NCI-H82 treated with DMSO at 0.1 percent for 48 hours (cell line): Measurements from ENCODE around the gene PSMG3.

ENCODE experiments used
- DNase-seq: peaks from one replicate; lab custom pipeline; 2025; ENCODE audit not compliant: unreplicated experiment; lab: John Stamatoyannopoulos, UW

Gene PSMG3, protein sequence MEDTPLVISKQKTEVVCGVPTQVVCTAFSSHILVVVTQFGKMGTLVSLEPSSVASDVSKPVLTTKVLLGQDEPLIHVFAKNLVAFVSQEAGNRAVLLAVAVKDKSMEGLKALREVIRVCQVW

DNA sequence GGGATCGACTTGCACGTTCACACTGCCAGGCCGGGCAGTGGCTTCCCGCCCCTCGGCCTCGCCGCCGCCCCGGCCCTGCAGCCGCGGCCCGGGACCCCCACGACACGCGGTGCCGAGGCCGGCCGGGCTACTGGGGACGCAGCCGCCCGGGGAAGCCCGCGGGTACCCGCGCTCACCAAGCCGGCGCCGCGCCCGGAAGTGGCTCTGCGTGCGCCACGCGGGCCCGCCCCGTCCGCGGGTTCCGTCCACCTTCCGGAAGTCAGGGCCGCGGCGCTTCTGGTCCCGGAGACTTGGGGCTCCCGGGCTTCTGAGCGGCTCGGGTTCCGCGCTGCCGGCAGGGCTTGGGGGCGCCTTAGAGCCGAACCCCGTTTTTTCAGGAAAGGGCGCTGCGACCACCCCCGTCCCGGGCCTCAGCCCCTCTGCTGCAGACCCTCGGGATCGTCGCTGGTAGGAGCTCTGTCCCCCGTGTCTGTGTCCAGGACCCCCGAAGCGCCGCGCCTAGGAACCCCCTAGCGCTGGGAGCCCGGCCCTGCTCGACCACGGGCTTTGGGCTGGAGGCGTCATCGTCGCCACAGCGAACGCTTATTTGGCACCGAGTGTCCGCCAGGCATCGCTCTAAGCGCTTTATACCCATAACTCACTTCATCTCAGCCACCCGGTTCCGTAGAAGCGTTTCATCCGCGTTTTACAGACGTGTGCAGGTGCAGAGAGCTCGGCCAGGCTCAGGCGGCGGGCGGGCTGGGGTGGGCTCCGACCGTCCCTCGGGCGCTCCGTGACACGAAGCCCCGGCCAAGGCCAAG is at the start of gene PSMG3:
TSS of gene PSMG3 (minus strand) at position 200 of the 800 bp plus-strand sequence. CDS start 693 bp downstream, outside the sequence.
- peak; percentile 23 for DNase-seq

DNA sequence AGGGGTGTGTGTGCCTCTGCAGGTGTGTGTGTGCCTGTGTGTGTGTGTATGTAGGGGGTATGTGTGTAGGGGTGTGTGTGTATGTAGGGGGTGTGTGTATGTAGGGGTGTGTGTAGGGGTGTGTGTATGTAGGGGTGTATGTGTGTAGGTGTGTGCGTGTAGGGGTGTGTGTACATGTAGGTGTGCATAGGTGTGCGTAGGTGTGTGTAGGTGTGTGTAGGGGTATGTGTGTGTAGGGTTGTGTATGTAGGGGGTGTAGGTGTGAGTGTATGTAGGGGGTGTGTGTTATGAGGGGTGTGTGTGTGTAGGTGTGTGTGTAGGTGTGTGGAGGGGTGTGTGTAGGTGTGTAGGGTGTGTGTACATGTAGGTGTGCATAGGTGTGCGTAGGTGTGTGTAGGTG is 48.6 kb upstream of the PSMG3 start:
- DNase-seq, result no peak

DNA sequence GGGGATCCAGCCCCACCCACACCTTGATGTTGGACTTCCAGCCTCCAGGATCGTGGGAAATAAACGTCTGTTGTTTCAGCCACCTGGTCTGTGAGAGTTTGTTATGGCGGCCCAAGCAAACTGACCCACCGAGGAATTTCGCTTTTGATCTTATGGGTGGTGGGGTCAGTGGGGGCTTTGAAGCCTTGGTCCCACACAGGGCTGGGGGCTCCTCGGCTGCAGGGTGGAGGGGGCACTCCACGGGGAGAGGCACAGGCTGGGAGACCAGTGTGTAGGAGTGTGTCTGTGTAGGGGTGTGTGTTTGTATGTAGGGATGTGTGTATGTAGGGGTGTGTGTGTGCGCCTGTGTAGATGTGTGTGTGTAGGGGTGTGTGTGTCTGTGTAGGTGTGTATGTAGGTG is 48.1 kb upstream of the PSMG3 start:
- no peak for DNase-seq

DNA sequence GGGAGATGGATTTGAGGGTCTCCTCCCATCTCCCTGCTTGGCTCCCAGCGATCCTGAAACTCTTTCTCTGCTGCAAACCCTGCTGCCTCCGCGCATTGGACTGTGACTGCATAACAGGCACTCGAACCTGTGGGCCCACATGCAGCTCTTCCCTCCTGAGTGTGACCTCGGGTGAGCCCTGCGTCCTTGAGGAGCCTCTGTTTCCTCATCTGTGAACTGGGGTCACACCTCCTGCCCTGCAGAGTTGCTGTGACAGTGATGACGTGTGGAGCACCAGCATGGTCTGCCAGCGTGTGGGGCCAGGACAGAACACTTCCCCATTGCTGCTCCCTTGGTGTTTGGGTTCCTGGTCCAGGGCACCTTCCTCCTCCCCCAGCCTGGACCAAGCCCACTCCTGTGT is 46.9 kb upstream of the PSMG3 start:
- no peak for DNase-seq

DNA sequence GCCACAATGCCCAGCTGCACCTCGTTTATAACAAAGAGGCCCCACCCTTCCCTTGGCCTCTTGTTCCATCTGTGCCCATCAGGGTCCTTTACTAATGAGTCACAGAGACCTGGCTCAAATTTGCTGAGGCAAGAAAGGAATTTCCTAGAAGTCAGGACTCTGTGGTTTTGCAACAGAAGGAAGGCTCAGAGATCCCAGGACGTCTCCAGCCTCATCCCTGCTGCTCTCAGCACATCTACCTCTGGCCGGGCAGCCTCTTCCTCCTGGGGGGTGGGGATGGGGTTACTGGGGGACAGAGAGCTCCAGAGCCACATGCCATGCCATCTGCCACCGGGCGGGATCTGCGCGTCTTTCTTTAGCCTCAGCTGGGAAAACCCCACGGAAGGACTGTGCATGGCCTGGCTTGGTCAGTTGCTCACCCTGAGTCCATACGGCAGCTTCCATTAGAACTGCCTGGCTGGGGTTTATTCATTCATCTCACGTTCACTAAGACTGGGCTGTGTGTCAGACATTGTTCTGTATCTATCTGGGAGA is 41.9 kb upstream of the PSMG3 start:
- peak; percentile 91 for DNase-seq

DNA sequence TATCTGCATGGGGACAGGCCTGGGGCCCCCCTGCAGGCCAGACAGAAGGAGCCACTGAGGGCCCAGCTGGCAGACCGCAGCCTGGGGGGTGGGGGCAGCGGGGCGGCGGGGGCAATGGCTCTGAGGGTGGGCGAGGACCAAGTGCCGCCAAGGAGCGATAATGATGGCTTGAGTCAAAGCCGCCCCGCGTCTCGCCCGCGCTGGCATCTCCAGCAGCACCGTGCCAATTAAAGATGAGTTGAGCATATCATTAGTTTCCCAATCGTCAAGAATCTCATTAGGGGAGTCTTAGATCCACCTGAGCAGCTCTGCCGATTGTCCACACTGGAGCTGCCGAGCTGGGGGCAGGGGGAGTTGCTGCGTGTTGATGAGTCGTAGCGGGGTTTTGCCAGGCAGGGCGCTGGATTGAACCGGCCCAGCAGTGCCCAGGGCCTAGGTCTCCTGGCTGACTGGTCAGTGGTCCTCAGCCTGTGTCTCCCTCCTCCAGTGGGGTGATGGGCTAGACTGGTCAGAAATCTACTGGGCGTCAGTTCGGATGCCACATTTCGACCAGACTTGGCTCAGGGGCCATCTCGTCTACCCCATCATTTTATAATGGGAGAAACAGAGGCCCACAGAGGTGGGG is 41.0 kb upstream of the PSMG3 start:
- peak; percentile 42 for DNase-seq

DNA sequence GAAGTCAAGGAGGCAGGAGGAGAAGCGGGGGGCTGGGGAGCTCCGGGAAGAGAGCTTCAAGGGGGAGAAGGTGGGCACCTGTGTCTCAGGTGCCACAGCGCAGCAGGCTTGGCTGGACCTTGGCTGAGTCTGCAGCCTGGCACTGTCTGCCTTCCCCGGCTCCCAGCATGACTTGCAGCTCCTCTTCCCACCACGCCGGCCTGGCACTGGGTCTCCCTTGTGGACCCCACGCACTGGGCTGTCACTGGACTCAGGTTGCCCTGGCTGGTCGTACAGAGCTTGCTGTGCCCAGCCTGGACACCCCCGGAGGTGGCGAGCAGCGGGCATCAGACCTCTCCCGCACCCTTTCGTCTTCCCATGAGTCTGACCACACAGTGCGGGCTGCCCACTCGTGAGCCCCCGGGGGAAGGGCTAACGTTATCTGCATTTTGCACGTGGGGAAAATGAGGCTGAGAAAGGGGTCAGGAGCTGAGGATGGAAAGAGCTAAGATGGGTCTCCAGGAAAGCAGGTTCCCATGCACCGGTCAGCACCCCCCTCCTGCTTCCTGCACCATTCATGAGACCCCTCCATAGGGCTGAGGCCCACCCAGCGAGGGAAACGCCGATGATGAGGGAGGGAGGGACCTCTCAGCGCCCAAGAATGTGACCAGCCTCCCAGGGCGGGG is 40.3 kb upstream of the PSMG3 start:
- DNase-seq, result no peak

DNA sequence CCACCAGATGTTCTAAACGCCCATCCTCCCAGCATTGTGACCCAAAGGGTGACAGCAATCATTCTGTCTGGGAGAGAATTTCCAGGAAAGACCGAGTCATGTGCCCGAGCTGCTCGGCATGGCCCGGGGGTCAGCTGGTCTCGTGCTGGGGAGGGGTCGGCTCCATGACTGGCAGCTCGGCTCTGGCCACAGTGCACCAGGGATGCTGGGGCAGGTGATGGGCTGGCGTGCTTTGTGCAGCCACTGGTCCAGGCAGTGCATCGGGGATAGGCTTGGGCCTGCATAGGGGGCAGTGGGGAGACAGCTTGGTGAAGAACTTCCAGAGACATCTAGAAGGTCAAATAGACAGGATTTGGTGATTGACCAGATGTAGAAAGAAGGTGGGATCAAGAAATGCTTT is 39.2 kb upstream of the PSMG3 start:
- no peak for DNase-seq

DNA sequence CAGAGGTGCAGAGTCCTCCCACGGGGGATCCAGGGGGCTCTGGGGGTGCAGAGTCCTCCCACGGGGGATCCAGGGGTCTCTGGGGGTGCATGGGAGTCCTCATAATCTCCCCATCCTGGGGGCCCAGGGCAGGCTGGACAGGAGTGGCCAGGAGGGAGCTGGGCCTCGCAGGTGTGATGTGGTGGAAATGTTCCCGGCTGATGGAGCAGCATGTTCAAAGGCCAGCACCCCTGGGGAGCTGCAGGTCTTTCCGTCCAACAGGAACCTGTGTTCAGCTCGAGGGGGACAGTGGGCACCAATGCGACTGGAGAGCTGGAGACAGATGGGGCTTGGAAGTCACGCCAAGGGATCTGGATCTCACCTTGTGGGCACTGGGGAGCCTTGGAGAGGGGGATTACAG is 38.5 kb upstream of the PSMG3 start:
- DNase-seq, result no peak

DNA sequence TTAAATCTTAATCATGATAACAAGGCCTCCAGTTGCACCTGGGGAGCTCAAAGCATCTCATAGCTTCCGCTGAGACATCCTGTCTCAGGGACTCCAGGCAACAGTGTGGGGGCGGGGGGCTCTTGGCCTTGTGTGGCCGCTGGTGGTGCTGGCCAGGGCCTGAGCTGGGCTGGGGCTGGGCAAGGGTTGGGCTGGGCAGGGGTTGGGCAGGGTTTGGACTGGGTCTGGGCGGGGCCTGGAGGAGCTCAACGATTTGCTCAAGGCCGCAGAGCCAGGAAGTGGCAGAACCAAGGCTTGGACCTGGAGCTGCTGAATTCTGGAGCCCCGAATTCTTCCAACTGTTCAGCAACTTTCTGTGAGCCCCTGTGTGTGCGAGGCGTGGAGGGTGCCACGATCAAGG is 37.9 kb upstream of the PSMG3 start:
- DNase-seq, result no peak

DNA sequence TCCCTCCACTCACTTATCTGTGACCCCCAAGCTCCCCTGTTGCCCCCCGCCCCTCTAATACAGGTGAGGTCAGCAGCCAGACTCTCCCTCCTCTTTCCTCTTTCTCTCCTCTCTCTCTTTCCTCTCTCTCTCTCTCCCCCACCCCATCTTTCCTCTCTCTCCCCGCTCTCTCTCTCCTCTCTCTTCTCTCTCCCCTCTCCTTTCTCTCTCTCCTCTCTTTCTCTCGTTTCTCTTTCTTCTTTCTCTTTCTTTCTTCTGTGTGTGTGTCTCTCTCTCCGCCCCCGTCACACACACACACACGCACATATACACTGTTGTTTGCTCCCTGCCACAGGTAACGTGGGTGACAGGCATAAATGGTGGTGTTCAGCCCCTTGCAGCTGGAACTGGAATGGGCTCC is 37.2 kb upstream of the PSMG3 start:
- no peak for DNase-seq

DNA sequence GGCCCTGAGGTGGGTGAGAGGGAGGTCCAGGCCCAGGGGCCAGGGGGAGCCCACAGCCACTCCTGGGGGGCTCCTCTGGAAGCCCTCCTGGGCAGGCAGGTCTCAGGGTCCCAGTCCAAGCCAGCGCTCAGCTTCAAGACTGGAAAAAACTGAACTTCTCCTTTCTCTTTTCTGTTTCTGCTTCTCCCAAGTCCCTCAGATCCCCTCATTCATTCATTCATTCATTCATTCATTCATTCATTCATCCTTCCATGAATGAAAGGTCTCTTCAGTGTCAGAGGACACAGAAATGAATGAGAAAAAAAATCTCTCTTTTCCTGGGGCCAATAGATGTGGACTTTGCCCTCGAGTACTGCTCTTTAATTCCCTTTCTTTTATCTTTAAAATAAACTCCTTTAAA is 34.6 kb upstream of the PSMG3 start:
- no peak for DNase-seq

DNA sequence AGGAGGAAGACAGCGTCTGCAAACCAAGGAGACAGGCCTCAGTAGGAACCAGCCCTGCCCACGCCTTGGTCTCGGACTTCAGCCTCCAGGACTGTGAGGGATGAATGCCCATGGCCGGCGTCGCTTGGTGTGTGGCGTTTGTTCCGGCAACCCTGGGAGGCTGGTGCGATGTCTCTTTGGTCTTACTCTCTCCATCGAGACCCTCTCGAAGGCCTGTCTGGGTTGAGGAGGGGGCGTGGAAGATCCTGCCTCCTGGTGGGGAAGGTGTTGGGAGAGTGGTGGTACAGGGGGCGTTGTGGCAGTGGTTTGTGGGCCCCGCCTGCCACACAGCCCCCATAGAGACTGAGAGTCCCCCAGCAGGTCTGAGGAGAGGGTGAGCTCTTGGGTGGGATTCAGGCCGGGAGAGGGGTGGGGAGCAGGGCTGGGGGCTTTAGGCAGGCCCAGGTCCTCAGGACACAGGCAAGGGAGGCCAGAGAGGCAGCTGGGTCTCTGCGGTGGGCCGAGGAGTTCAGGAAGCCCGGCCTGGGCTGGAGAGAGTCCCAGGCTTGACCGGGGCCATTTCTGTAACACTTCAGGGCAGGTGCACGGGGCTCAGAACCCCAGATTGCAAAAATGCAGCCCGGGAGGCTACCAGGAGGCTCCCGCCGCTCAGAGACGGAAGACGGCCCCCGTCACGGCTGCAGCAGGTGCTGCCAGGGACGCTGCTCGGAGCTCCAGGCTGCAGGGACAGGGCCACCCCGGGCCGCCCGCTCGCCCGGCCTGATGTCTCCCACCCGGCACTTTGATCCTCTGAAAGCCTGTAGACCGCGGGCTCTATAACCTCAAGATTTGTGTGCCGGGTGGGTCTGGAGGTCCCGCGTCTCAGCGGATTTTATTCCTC is 33.8 kb upstream of the PSMG3 start:
- DNase-seq, result no peak

DNA sequence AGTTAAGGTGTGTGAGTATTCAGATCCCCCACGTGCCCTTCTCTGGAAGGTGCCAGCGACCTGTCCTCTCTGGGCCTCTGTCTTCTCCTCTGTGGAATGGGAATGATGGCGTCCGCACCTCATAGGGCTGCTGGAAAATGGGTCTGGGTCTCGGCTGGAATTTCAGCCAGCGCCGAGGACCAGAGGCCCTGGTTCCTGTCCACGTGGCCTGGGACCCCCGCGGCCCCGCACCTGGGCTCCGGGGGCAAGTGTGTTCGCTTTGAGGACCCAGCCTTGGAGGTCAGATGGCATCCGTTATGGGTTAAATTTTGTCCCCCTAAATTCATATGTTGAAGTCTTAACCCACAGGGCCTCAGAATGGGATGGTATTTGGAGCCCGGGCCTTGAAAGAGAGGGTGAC is 32.6 kb upstream of the PSMG3 start:
- no peak for DNase-seq

DNA sequence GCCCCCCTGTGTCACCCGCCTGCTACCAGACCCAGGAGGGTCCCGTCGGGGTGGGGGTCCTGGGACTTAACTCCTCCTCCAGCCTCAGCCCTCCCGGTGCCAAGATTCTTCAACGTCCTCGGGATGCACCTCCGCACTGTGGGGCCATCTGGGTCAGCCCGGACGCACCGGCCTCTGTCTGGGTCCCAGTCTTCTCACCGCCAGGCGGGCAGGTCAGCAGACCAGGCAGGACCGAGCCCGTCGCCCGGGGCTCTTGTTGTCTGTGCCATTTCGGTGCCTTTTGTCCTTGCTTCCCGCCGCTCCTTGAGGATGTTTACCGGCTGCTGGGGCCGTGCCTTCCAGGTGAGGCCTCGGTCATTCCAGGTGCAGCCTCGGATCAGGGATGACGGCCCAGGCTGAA is 32.1 kb upstream of the PSMG3 start:
- no peak for DNase-seq

DNA sequence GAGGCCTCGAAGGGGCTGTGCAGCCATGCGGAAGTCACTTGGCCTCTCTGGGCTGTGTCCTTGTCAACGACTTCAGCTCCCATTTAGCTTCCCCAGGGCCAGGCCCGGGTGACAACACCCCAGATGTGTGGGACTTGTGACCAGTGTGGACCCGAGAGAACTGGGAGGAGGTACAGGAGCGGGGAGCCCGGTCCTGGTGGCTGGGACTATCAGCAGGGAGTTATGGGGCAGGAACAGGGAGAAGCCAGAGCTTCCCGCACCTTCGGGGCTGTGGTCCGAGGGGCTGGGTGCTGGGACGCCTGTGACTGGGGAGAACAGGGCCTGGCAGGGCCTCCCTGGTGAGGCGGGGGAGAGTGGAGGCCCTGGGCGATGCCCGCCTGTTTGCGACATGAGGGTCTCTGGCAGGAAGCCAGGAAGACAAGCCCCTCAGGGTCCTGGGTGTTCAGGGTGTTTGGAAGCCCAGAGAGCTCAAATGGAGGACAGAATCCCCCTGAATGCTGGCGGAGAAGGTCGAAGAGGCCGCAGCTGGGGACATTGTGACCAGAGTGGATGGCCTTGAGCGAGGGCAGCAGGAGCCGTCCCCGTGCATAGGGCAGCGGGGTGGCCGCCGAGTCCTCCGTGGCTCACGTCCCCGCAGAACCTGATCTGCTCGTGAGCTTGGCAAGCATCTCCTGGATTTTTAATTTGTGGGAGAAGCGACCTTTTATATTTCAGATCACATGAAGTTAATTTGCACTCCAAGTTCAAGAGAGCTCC is 30.0 kb upstream of the PSMG3 start:
- no peak for DNase-seq

DNA sequence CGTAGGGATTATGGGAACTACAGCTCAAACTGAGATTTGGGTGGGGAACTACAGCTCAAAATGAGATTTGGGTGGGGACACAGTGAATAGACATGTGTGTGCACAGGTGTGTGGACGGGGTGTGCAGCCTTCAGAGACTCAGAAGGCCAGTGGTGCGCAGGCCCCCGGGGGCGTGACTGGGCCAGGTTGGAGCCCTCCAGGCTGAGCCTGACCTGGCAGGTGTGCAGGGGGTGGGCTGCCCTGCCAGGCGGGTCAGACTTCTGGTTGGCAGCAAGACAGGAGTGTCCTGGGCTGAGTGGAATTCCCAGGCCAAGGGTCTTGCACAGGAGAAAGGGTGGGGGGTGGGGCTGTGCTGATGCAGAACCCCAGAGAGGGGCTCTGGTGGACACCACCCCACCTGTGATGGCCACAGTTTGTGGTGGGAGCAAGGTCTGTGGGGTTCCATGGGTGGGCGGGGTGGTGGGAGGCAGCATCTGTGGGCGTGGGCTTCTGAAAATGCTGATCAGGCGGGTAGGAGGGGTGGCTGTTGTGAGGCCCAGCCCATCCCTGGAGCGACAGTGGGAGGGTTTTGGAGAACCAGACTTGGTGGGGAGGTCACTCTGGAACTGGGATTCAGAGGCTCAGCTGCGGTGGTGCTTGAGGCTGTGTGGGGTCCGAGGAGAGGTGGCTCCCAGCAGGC is 29.3 kb upstream of the PSMG3 start:
- no peak for DNase-seq

DNA sequence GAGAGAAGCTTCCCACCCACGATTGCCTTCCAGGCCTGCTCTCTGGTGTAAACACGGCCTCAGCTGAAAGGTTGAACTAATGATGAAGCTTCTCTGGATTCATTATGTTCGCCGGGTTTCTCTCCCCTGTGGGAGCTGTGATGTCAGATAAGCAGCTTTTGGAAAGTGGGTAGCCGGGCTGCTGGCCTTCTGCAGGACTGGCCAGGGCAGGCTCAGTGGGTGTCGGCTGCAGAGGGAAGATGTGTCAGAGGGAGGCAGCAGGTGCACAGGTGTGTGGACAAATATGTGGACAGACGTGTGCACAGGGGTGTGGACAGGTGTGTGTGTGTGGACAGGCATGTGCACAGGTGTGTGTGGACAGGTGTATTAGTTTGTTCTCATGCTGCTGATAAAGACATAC is 28.5 kb upstream of the PSMG3 start:
- DNase-seq, result no peak

DNA sequence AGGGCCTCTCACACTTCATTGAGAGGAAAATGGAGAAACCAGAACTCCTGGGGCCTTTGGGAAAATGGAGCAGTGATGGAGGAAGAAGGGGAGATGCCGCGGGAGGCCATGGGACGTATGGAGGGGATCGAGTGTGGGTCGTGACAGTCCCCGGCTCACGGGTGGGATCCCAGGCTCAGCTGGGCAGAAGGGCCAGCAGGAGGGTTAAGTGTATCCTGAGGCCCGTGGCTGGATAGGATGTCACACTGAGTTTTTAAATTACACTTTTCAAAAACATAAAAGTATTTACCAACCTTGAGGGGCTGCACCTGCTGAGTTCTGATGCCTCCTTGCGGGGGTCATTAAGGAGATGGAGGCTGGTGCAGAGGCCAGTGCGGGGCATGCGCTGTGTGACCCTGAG is 28.0 kb upstream of the PSMG3 start:
- no peak for DNase-seq
